Peyer's patch (tissue), 4 donors: ENCODE measurements around the gene MST1. TPM values are rescaled to one million over a fixed set of nuclear protein-coding genes. Genes with fewer than 3 reads are reported as not detected.

Source experiments
- DNase-seq, 3 donors: peaks; one replicate each; pipeline ENCODE4 v3.0.0-alpha.2; 2017 to 2019
- H3K27ac ChIP-seq, 4 donors: fragments of 200-600 bp; sonication (generic); one replicate each; pipeline ENCODE4 v1.5.1; 2016 to 2019
- H3K27me3 ChIP-seq, 2 donors: fragments of 200-600 bp; sonication (generic); one replicate each; pipeline ENCODE4 v1.5.1; 2019
- H3K36me3 ChIP-seq, 3 donors: fragments of 200-600 bp; sonication (generic); one replicate each; pipeline ENCODE4 v1.5.1; 2016 to 2019
- H3K4me1 ChIP-seq, 4 donors: fragments of 200-600 bp; sonication (generic); one replicate each; pipeline ENCODE4 v1.5.1; 2016 to 2019
- H3K4me3 ChIP-seq, 4 donors: fragments of 200-600 bp; sonication (generic); 1 replicate in 3 of 4; 2 replicates in 1 of 4; pipeline ENCODE4 v1.5.1; 2016 to 2019; ENCODE audit warnings: mild to moderate bottlenecking in 1 of 4
- H3K9me3 ChIP-seq, 4 donors: fragments of 200-600 bp; sonication (generic); one replicate each; pipeline ENCODE4 v1.5.1; 2016 to 2019; ENCODE audit warnings: mild to moderate bottlenecking in 1 of 4
- POLR2A ChIP-seq, 2 donors: fragments of 450-650 bp; IDR thresholded peaks; one replicate each; pipeline ENCODE4 v1.5.1; 2017; ENCODE audit warnings: antibody characterized with exemption in 2 of 2, mild to moderate bottlenecking in 2 of 2, moderate library complexity in 2 of 2
- total RNA-seq, 4 donors: library from RNA; depleted of rRNA; stranded (reverse); fragments of >200 nt; gene quantifications; one replicate each; pipeline ENCODE4 v1.1.0, GENCODE V29; 2016
- TF ChIP-seq, protein P1 (sequence below), 6 experiments: fragments of 450-650 bp in 4 of 6; fragments of 200-600 bp in 2 of 6; sonication (generic) in 1 of 6; IDR thresholded peaks; one replicate each; pipeline ENCODE4 v1.5.1; 2017 to 2019; ENCODE audit warnings: antibody characterized with exemption in 6 of 6, mild to moderate bottlenecking in 3 of 6, moderate library complexity in 1 of 6

Gene MST1
- total RNA-seq, 4 donors from 2014 or later = 52.0 to 156 (median 93.3) TPM

GRCh38 chr3:49652903-49653415 lies 36.3 kb downstream of the MST1 start:
- Histone ChIP-seq H3K27ac (no peak overlapping the region), H3K4me1 (no peaks in the 10 kb centered on the region), H3K9me3 (no peaks in the 10 kb centered on the region), H3K27me3 (no peaks in the 10 kb centered on the region), H3K4me3 (no peak overlapping the region), H3K36me3 (no peaks in the 10 kb centered on the region)
- DNase-seq = no peak
- TF ChIP-seq, protein P1, sequence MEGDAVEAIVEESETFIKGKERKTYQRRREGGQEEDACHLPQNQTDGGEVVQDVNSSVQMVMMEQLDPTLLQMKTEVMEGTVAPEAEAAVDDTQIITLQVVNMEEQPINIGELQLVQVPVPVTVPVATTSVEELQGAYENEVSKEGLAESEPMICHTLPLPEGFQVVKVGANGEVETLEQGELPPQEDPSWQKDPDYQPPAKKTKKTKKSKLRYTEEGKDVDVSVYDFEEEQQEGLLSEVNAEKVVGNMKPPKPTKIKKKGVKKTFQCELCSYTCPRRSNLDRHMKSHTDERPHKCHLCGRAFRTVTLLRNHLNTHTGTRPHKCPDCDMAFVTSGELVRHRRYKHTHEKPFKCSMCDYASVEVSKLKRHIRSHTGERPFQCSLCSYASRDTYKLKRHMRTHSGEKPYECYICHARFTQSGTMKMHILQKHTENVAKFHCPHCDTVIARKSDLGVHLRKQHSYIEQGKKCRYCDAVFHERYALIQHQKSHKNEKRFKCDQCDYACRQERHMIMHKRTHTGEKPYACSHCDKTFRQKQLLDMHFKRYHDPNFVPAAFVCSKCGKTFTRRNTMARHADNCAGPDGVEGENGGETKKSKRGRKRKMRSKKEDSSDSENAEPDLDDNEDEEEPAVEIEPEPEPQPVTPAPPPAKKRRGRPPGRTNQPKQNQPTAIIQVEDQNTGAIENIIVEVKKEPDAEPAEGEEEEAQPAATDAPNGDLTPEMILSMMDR (IDR thresholded peaks at IDR 0.05) = no peak
- TF ChIP-seq POLR2A (IDR thresholded peaks at IDR 0.05) = no peak

GRCh38 chr3:49652218-49652902 lies 36.9 kb downstream of the MST1 start:
- Histone ChIP-seq H3K27ac (no peak overlapping the region), H3K4me3 (no peak overlapping the region), H3K27me3 (no peaks in the 10 kb centered on the region), H3K36me3 (no peaks in the 10 kb centered on the region), H3K4me1 (no peaks in the 10 kb centered on the region), H3K9me3 (no peaks in the 10 kb centered on the region)
- TF ChIP-seq, protein P1 (IDR thresholded peaks at IDR 0.05) = no peak
- no peak for DNase-seq

DNA sequence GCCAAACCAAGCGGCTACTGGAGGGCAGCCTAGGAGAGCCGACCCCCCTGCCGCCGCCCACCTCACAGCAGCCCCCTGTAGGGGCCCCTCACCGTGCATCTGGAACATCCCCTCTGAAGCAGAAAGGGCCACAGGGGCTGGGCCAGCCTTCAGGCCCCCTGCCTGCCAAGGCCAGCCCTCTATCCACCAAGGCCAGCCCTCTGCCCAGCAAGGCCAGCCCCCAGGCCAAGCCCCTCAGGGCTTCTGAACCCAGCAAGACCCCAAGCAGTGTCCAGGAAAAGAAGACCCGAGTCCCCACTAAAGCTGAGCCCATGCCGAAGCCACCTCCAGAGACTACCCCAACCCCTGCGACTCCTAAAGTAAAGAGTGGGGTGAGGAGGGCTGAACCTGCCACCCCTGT lies 38.6 kb downstream of the MST1 start:
- Histone ChIP-seq H3K4me1 (no peaks in the 10 kb centered on the region), H3K36me3 (no peaks in the 10 kb centered on the region), H3K9me3 (no peaks in the 10 kb centered on the region), H3K27me3 (no peaks in the 10 kb centered on the region), H3K4me3 (no peak overlapping the region), H3K27ac (no peak overlapping the region)
- TF ChIP-seq POLR2A (IDR thresholded peaks at IDR 0.05) = no peak
- TF ChIP-seq, protein P1 (IDR thresholded peaks at IDR 0.05) = no peak
- DNase-seq = no peak

- DNase-seq = no peak
- no peaks in the 10 kb centered on the region for H3K27me3 ChIP-seq
- H3K27ac ChIP-seq = no peak overlapping the region
- H3K4me3 ChIP-seq = no peak overlapping the region
- no peaks in the 10 kb centered on the region for H3K4me1 ChIP-seq
- no peak for TF ChIP-seq POLR2A (IDR thresholded peaks at IDR 0.05)
- TF ChIP-seq, protein P1 (IDR thresholded peaks at IDR 0.05) = no peak
- H3K36me3 ChIP-seq = no peaks in the 10 kb centered on the region
- no peaks in the 10 kb centered on the region for H3K9me3 ChIP-seq
These were observed 39.1 kb downstream of the MST1 start for GRCh38 chr3:49650177-49650576.

DNA sequence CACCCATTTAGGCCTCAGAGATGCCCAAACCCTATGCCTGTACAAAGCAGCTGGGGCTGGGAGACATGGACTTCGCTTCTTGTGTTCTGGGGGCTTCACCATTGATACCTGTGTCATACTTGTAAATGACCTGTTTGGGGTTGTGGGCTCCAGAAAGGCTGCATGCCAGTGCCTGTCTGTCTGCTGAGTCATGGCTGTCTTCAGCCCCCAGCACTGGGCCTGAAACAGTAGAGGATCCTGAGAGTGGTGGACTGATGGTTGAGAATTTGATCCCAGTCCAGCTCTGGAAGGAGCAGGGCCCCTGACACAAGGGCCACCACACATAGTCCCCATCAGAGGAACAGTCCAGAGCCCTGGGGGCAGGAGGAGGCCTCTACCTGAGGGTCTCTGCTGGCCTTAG lies 39.7 kb downstream of the MST1 start:
- DNase-seq = no peak
- TF ChIP-seq POLR2A (IDR thresholded peaks at IDR 0.05) = no peak
- TF ChIP-seq, protein P1 (IDR thresholded peaks at IDR 0.05) = no peak

More for the DNA sequence above, 39.7 kb downstream of the MST1 start:
- Histone ChIP-seq H3K27ac (no peak overlapping the region), H3K27me3 (no peaks in the 10 kb centered on the region), H3K9me3 (no peaks in the 10 kb centered on the region), H3K4me1 (no peaks in the 10 kb centered on the region), H3K4me3 (no peak overlapping the region), H3K36me3 (no peaks in the 10 kb centered on the region)
